ENCODE measurements around the gene ELAPOR2. TPM values are rescaled to one million over a fixed set of nuclear protein-coding genes. Genes with fewer than 3 reads are reported as not detected.

The ELAPOR2 gene
- total and polyA plus RNA-seq, 9 of the 15 experiments (the other 6 are each of a cell fraction or from before 2014, with no cell fraction given) = 9.2 to 72.0 (median 35.0) TPM

- Histone ChIP-seq H3K4me3 (no peak overlapping the region), H3K4me1 (replicated peaks in 1 of 2; ENCODE audit: control insufficient read depth in 2 of 2, insufficient read depth in 2 of 2, low read length in 2 of 2) (peaks cover 0 to 3% of the 10 kb centered on the region in 2 experiments; a peak in 1 of 5 replicates), H3K27me3 (ENCODE audit: control insufficient read depth in 2 of 2, insufficient read depth in 2 of 2, low read length in 2 of 2) (no peaks in the 10 kb centered on the region), H3K36me3 (ENCODE audit: control insufficient read depth, insufficient read depth, low read length) (no peaks in the 10 kb centered on the region), H3K79me2 (ENCODE audit: control insufficient read depth, insufficient read depth, low read length) (no peaks in the 10 kb centered on the region), H3K4me2 (ENCODE audit: insufficient read depth, low read length) (no peak overlapping the region), H3K27ac (ENCODE audit: extremely low read depth, low read depth, low read length) (peak overlapping the region; percentile 2; the same call in 1 of the 3 replicates), H4K20me1 (replicated peaks; ENCODE audit: control insufficient read depth, insufficient read depth, low read length) (no peaks in the 10 kb centered on the region), H3K9ac (ENCODE audit: insufficient read depth in 1 of 2, low read depth in 2 of 2, low read length in 2 of 2) (no peak overlapping the region), H3K9me1 (ENCODE audit: control insufficient read depth, insufficient read depth, low read length) (no peaks in the 10 kb centered on the region), H2AFZ (ENCODE audit: low read depth, low read length) (peak overlapping the region; percentile 71), H3K9me3 (replicated peaks; ENCODE audit: control insufficient read depth, insufficient read depth, low read depth, low read length) (no peaks in the 10 kb centered on the region)
- ChIA-PET POLR2A (interaction anchor here (1.5 kb wide), 1 partner anchor 9 kb away, joined by 5 read pairs; no protein-coding TSS in a partner anchor), CTCF (ENCODE audit: low intra/inter-chr PET ratio) (no interaction called here)
- WGBS (ENCODE audit: insufficient coverage, low coverage, missing lambda C conversion rate) = 47% methylated on average over 5 of the region's 5 CpGs
- ATAC-seq (peak; percentile 65), FAIRE-seq (peak; percentile 35), DNase-seq (ENCODE audit: extremely low read depth in 1 of 4, low spot score in 3 of 4) (no peak)
- in situ Hi-C loops (cut with MboI) = no loop called here
- intact Hi-C loops (cut with micrococcal nuclease) = no loop called here
- no TSS peak for BruUV-seq (replicated peaks)
- no peak for TF ChIP-seq ZNF644 (tag; IDR thresholded peaks at IDR 0.05; ENCODE audit: low read depth)
- TF ChIP-seq FOSL1 (tag; conservative IDR thresholded peaks at IDR 0.05) = peak; percentile 32; the same call in 1 of the 2 replicates
- no peak for TF ChIP-seq PTBP1 (IDR thresholded peaks at IDR 0.05; ENCODE audit: low read depth, low read length)
- no peak for TF ChIP-seq ZNF3 (CRISPR knock-in tag; IDR thresholded peaks at IDR 0.05)
- no peak for TF ChIP-seq EWSR1 (IDR thresholded peaks at IDR 0.05; ENCODE audit: borderline replicate concordance, low read depth, partially characterized antibody)
- no peak for TF ChIP-seq TCFL5 (CRISPR knock-in tag; conservative IDR thresholded peaks at IDR 0.05)
- TF ChIP-seq PRPF4 (IDR thresholded peaks at IDR 0.05; ENCODE audit: insufficient read depth, low read depth, low read length, poor library complexity, severe bottlenecking) = no peak
- TF ChIP-seq ZNF561 (CRISPR knock-in tag; conservative IDR thresholded peaks at IDR 0.05) = no peak
- no peak for TF ChIP-seq NR1H2 (CRISPR knock-in tag; IDR thresholded peaks at IDR 0.05)
- no peak for TF ChIP-seq ESRRB (CRISPR knock-in tag; IDR thresholded peaks at IDR 0.05; ENCODE audit: borderline replicate concordance)
- no peak for TF ChIP-seq RAD51 (IDR thresholded peaks at IDR 0.05; ENCODE audit: borderline replicate concordance, low read depth)
- TF ChIP-seq ARNT (IDR thresholded peaks at IDR 0.05) = no peak
- no peak for TF ChIP-seq TOE1 (IDR thresholded peaks at IDR 0.05; ENCODE audit: borderline replicate concordance)
- no peak for TF ChIP-seq TOE1 (CRISPR knock-in tag; IDR thresholded peaks at IDR 0.05; ENCODE audit: borderline replicate concordance, low read depth)
- 0 out of 2 replicates have a peak, but pooled peaks have one; percentile 47 for TF ChIP-seq ZNF592 (IDR thresholded peaks at IDR 0.05)
- no peak for TF ChIP-seq ZNF395 (CRISPR knock-in tag; IDR thresholded peaks at IDR 0.05)
- peak; percentile 13 for TF ChIP-seq MEIS2 (IDR thresholded peaks at IDR 0.05; ENCODE audit: partially characterized antibody)
- TF ChIP-seq ZNF586 (CRISPR knock-in tag; conservative IDR thresholded peaks at IDR 0.05) = no peak
Measured at GRCh38 chr7:87083865-87084519, 24.5 kb upstream of the ELAPOR2 start.

All from K562 (cell line).